Measurements from ENCODE around the gene SSTR5. TPM values are rescaled to one million over a fixed set of nuclear protein-coding genes. Genes with fewer than 3 reads are reported as not detected.
A peak's percentile ranks its signal among the peaks of the same experiment; 100 is the strongest.

SSTR5 gene
- total and polyA plus RNA-seq, 2 experiments from 2014 or later = not detected

- Histone ChIP-seq H3K9me3 (ENCODE audit: low read depth) (no peaks in the 10 kb centered on the region), H3K4me3 (no peak overlapping the region), H3K27me3 (no peaks in the 10 kb centered on the region), H3K4me1 (ENCODE audit: low read depth) (peaks cover 22% of the 10 kb centered on the region), H3K36me3 (no peaks in the 10 kb centered on the region), H3K27ac (no peak overlapping the region)
- no peak for DNase-seq (ENCODE audit: low read depth in 1 of 2, low spot score in 1 of 2)
- no peak for TF ChIP-seq CTCF (IDR thresholded peaks at IDR 0.05; ENCODE audit: low read depth, low read length)
Measured at GRCh38 chr16:1088295-1089170, 16.0 kb downstream of the SSTR5 start.

GRCh38 chr16:1089439-1089821, 16.9 kb downstream of the SSTR5 start:
- H3K9me3 ChIP-seq (ENCODE audit: low read depth) = no peaks in the 10 kb centered on the region
- no peaks in the 10 kb centered on the region for H3K27me3 ChIP-seq
- H3K36me3 ChIP-seq = no peaks in the 10 kb centered on the region
- no peak for DNase-seq (ENCODE audit: low read depth in 1 of 2, low spot score in 1 of 2)
- peaks cover 22% of the 10 kb centered on the region for H3K4me1 ChIP-seq (ENCODE audit: low read depth)
- H3K4me3 ChIP-seq = no peak overlapping the region
- no peak overlapping the region for H3K27ac ChIP-seq
- no peak for TF ChIP-seq CTCF (IDR thresholded peaks at IDR 0.05; ENCODE audit: low read depth, low read length)

- peak overlapping the region; percentile 56 for H3K27ac ChIP-seq
- H3K27me3 ChIP-seq = no peaks in the 10 kb centered on the region
- TF ChIP-seq CTCF (IDR thresholded peaks at IDR 0.05; ENCODE audit: low read depth, low read length) = no peak
- no peaks in the 10 kb centered on the region for H3K9me3 ChIP-seq (ENCODE audit: low read depth)
- peaks cover 22% of the 10 kb centered on the region for H3K4me1 ChIP-seq (ENCODE audit: low read depth)
- H3K36me3 ChIP-seq = no peaks in the 10 kb centered on the region
- H3K4me3 ChIP-seq = no peak overlapping the region
- DNase-seq (ENCODE audit: low read depth in 1 of 2, low spot score in 1 of 2) = no peak
Measured at GRCh38 chr16:1089822-1090619, 17.5 kb downstream of the SSTR5 start.

GRCh38 chr16:1090620-1091587, 18.4 kb downstream of the SSTR5 start:
- peaks cover 22% of the 10 kb centered on the region for H3K4me1 ChIP-seq (ENCODE audit: low read depth)
- peak in 1 of 2 donors; percentile 67 for DNase-seq (ENCODE audit: low read depth in 1 of 2, low spot score in 1 of 2)

More at GRCh38 chr16:1090620-1091587, 18.4 kb downstream of the SSTR5 start:
- Histone ChIP-seq H3K9me3 (ENCODE audit: low read depth) (no peaks in the 10 kb centered on the region), H3K27ac (peak overlapping the region; percentile 56), H3K36me3 (no peaks in the 10 kb centered on the region), H3K4me3 (no peak overlapping the region), H3K27me3 (no peaks in the 10 kb centered on the region)
- no peak for TF ChIP-seq CTCF (IDR thresholded peaks at IDR 0.05; ENCODE audit: low read depth, low read length)

Measured in cardiac muscle cell (in vitro differentiated cells and primary cell).